Ishikawa (cell line): ENCODE measurements around the gene DMPK.

Experiments
- CEBPB ChIP-seq: IDR thresholded peaks from 2 replicates; pipeline ENCODE4 v1.6.1; 2012
- CREB1 ChIP-seq: IDR thresholded peaks from 2 replicates; pipeline ENCODE4 v1.6.1; 2012; ENCODE audit warnings: low read depth
- EP300 ChIP-seq: IDR thresholded peaks from 2 replicates; pipeline ENCODE4 v1.6.1; 2012; ENCODE audit warnings: borderline replicate concordance
- FOXM1 ChIP-seq: IDR thresholded peaks from 2 replicates; pipeline ENCODE4 v1.6.1; 2012; ENCODE audit warnings: low read depth, borderline replicate concordance
- MAX ChIP-seq: IDR thresholded peaks from 2 replicates; pipeline ENCODE4 v1.6.1; 2012
- NFIC ChIP-seq: IDR thresholded peaks from 2 replicates; pipeline ENCODE4 v1.6.1; 2012
- RAD21 ChIP-seq: IDR thresholded peaks from 2 replicates; pipeline ENCODE4 v1.6.1; 2012; ENCODE audit warnings: low read depth
- REST ChIP-seq: IDR thresholded peaks from 2 replicates; pipeline ENCODE4 v1.6.1; 2012; ENCODE audit warnings: low read depth, mild to moderate bottlenecking
- TAF1 ChIP-seq: IDR thresholded peaks from 2 replicates; pipeline ENCODE4 v1.6.1; 2012; ENCODE audit warnings: low read depth, mild to moderate bottlenecking
- TEAD4 ChIP-seq: IDR thresholded peaks from 2 replicates; pipeline ENCODE4 v1.6.1; 2012
- USF1 ChIP-seq: IDR thresholded peaks from 2 replicates; pipeline ENCODE4 v1.6.1; 2012
- YY1 ChIP-seq: IDR thresholded peaks from 2 replicates; pipeline ENCODE4 v1.6.1; 2012; ENCODE audit warnings: low read depth
- ZBTB7A ChIP-seq: IDR thresholded peaks from 2 replicates; pipeline ENCODE4 v1.6.1; 2012; ENCODE audit warnings: low read depth

- TF ChIP-seq YY1 (no peak), EP300 (no peak), MAX (no peak), ZBTB7A (no peak), USF1 (no peak), RAD21 (no peak), TEAD4 (no peak), NFIC (no peak), TAF1 (no peak), CREB1 (no peak), FOXM1 (no peak), CEBPB (no peak), REST (no peak)
Measured at GRCh38 chr19:45809643-45810159, 27.4 kb upstream of the DMPK start.
